ENCODE data around the gene BTBD18.

The BTBD18 gene

GRCh38 chr11:57786436-57786835 lies 34.8 kb upstream of the BTBD18 start:
- no peak for TF ChIP-seq ZNF274 (IDR thresholded peaks at IDR 0.05; ENCODE audit: low read depth, low read length)
- H3K4me3 ChIP-seq (ENCODE audit: low read length), result no peak overlapping the region

- H3K4me3 ChIP-seq (ENCODE audit: low read length), result 0 out of 2 replicates have a peak overlapping the region, but pooled peaks have one; percentile 21
- TF ChIP-seq ZNF274 (IDR thresholded peaks at IDR 0.05; ENCODE audit: low read depth, low read length), result no peak
Measured at GRCh38 chr11:57785072-57785471, 33.5 kb upstream of the BTBD18 start.

GRCh38 chr11:57781529-57781943 lies 29.9 kb upstream of the BTBD18 start:
- no peak overlapping the region for H3K4me3 ChIP-seq (ENCODE audit: low read length)

GRCh38 chr11:57779276-57779675 lies 27.7 kb upstream of the BTBD18 start:
- TF ChIP-seq ZNF274 (IDR thresholded peaks at IDR 0.05; ENCODE audit: low read depth, low read length), result no peak
- no peak overlapping the region for H3K4me3 ChIP-seq (ENCODE audit: low read length)

More at GRCh38 chr11:57781529-57781943, 29.9 kb upstream of the BTBD18 start:
- no peak for TF ChIP-seq ZNF274 (IDR thresholded peaks at IDR 0.05; ENCODE audit: low read depth, low read length)

GRCh38 chr11:57778318-57779037 lies 26.9 kb upstream of the BTBD18 start:
- no peak for TF ChIP-seq ZNF274 (IDR thresholded peaks at IDR 0.05; ENCODE audit: low read depth, low read length)
- H3K4me3 ChIP-seq (ENCODE audit: low read length), result no peak overlapping the region

- H3K4me3 ChIP-seq (ENCODE audit: low read length), result no peak overlapping the region
- no peak for TF ChIP-seq ZNF274 (IDR thresholded peaks at IDR 0.05; ENCODE audit: low read depth, low read length)
Measured at GRCh38 chr11:57777969-57778317, 26.3 kb upstream of the BTBD18 start.

- no peak overlapping the region for H3K4me3 ChIP-seq (ENCODE audit: low read length)
- no peak for TF ChIP-seq ZNF274 (IDR thresholded peaks at IDR 0.05; ENCODE audit: low read depth, low read length)
Measured at GRCh38 chr11:57776577-57777210, 25.1 kb upstream of the BTBD18 start.

- TF ChIP-seq ZNF274 (IDR thresholded peaks at IDR 0.05; ENCODE audit: low read depth, low read length), result no peak
- no peak overlapping the region for H3K4me3 ChIP-seq (ENCODE audit: low read length)
Measured at GRCh38 chr11:57776031-57776521, 24.5 kb upstream of the BTBD18 start.

- TF ChIP-seq ZNF274 (IDR thresholded peaks at IDR 0.05; ENCODE audit: low read depth, low read length), result no peak
- H3K4me3 ChIP-seq (ENCODE audit: low read length), result no peak overlapping the region
Measured at GRCh38 chr11:57775491-57775890, 23.9 kb upstream of the BTBD18 start.

GRCh38 chr11:57773026-57773598 lies 21.5 kb upstream of the BTBD18 start:
- TF ChIP-seq ZNF274 (IDR thresholded peaks at IDR 0.05; ENCODE audit: low read depth, low read length), result no peak
- no peak overlapping the region for H3K4me3 ChIP-seq (ENCODE audit: low read length)

- no peak overlapping the region for H3K4me3 ChIP-seq (ENCODE audit: low read length)
- TF ChIP-seq ZNF274 (IDR thresholded peaks at IDR 0.05; ENCODE audit: low read depth, low read length), result no peak
Measured at GRCh38 chr11:57772562-57772961, 20.9 kb upstream of the BTBD18 start.

GRCh38 chr11:57771365-57771764 lies 19.7 kb upstream of the BTBD18 start:
- no peak for TF ChIP-seq ZNF274 (IDR thresholded peaks at IDR 0.05; ENCODE audit: low read depth, low read length)
- no peak overlapping the region for H3K4me3 ChIP-seq (ENCODE audit: low read length)

- no peak overlapping the region for H3K4me3 ChIP-seq (ENCODE audit: low read length)
- TF ChIP-seq ZNF274 (IDR thresholded peaks at IDR 0.05; ENCODE audit: low read depth, low read length), result no peak
Measured at GRCh38 chr11:57770793-57771192, 19.2 kb upstream of the BTBD18 start.

GRCh38 chr11:57764972-57765371 lies 13.4 kb upstream of the BTBD18 start:
- H3K4me3 ChIP-seq (ENCODE audit: low read length), result peak overlapping the region; percentile 69
- no peak for TF ChIP-seq ZNF274 (IDR thresholded peaks at IDR 0.05; ENCODE audit: low read depth, low read length)

- peak overlapping the region; percentile 100 for H3K4me3 ChIP-seq (ENCODE audit: low read length)
Measured at GRCh38 chr11:57764566-57764965, 12.9 kb upstream of the BTBD18 start.

More at GRCh38 chr11:57764566-57764965, 12.9 kb upstream of the BTBD18 start:
- no peak for TF ChIP-seq ZNF274 (IDR thresholded peaks at IDR 0.05; ENCODE audit: low read depth, low read length)

Measured in GM08714 (cell line).